Measurements from ENCODE around the gene DCST2. TPM values are rescaled to one million over a fixed set of nuclear protein-coding genes. Genes with fewer than 3 reads are reported as not detected.

The DCST2 gene
- polyA plus RNA-seq, 5 donors = 1.6 to 2.7 (median 2.4) TPM

DNA sequence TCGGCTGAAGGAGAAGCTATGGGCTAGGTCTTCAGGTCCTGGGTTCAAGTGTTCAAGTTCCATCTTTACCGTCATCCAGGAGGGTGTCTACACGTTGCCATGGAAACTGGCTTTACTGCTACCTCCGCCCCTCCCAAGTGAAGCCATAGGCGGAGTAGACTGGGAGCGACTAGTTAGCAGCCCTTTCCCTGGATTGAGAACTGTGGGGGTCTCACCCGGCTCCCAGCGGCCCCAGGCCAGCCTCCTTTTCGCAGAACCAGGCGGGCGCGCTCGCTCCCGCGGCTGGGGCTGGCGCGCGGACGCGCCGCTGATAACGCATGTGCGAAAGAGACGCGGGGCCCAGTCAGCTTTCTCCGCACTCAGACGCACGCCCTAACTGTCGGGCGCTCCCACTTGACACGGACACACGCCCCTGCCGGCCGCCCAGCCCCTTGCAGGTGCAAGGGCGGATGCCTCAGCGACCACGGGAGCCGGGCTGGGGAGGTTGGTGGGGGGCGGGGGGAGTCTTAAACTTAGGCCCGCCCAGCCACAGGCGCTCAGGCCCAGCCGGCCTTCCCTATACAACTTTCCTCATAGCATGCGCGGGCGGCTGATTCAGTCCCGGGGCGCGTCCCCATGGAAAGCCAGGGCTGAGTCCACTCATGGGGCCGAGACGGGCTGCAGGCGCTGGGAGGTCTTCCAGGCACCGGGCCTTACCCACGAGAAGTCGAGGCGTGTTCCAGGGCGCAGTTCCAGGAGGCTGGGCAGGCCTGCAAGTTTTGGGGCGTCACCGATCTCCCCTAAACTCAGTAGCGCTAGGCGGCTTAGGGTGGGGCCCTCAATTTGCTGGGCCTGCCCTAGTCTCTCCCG is 37.4 kb upstream of the DCST2 start:
- DNase-seq = peak in 1 of 2 donors; percentile 77

GRCh38 chr1:155070158-155070621 is 36.6 kb upstream of the DCST2 start:
- DNase-seq = no peak

DNA sequence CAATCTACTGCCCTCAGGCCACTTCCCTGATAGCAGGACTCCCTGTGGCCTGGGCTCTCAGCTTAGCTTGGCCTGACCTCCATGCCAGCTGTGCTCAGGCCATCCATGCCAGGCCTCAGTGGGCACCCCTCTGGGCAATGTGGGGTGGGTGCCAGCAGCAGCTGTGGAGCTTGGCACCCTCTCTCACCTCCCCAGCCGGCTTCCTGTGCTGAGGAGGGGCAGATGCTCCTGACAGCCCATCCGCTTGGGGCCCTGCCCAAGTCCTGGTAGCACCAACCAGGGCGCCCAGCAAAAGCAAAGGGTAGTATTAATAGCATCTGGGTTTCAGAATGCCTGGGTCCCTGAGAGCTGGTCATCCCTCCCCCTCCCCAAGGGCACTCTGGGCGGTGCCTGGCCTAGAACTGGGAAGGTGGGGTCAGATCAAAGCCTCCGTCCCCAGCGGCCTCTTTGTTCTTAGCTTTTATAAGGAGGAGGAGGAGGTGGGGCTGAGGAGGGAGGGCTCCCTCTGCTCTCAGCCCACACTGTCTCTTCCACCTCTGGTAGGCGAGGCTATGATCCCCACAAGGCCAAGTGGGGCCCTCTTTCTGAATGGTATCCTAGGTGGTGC is 36.1 kb upstream of the DCST2 start:
- no peak for DNase-seq

DNA sequence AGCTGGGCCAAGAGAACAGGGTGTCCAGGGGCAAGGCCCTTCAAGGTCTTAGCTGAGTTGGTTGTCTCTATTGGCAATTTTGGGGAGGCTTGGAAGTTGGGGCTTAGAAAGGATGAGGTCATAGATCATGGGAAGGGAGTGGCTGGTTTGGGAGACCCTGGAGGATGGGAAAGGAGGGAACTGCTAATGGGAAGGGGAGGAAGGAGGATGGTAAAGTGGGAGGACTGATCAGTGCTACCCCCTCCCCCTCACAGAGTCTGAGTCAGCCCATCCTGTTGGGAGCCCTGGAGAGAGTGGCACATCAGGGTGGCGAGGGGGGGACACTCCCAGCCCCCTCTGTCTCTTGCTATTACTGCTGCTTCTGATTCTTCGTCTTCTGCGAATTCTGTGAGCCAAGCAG is 35.0 kb upstream of the DCST2 start:
- no peak for DNase-seq

GRCh38 chr1:155066777-155067176 is 33.2 kb upstream of the DCST2 start:
- DNase-seq = no peak

DNA sequence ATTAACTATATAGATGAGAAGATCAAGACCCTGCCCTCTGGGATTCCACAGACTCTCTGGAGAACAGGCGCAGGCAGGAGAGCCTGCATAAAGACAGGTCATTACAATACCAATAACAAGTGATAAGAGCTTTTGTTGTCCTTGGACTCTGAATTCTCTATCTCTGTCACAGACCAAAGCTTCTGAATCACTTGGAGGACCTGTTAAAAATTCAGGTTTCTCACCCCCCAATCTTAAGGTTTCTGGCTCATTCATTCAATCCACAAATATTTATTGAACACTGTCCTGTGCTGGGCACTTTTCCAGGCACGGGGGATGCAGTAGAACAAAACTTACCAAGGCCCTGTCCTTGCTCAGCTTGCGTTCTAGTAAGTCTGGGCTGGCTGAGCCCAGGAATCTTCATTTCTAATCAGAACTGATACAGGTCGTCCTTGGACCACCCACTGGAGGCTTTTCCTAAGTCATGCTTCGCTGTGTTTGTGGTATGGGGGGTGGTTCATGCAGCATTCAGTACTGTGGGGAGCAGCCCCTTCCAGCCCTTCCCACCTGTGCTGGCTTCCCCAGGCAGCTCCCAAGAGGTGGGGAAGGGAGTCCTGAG is 31.4 kb upstream of the DCST2 start:
- no peak for DNase-seq

GRCh38 chr1:155064111-155064831 is 30.7 kb upstream of the DCST2 start:
- DNase-seq = no peak

DNA sequence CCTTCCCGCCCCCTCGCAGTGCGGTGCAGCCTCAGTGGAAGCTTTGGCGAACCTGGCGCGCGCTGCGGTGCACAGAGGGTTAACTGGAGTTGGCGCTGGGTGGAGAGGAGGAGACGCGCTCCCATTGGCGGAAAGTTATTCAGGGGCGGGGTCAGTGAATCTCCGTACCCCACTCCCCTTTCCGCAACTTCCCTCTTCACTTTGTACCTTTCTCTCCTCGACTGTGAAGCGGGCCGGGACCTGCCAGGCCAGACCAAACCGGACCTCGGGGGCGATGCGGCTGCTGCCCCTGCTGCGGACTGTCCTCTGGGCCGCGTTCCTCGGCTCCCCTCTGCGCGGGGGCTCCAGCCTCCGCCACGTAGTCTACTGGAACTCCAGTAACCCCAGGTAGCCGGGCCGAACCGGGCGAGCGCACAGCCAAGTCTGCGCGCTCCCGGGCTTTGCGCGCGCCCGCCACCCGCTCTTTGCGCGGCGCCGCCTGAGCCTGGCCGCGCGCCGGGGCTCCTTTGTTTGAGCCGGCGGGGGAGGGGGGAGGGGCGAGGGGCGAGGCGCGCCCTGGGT is 30.0 kb upstream of the DCST2 start, which contains the start of gene EFNA4:
Gene EFNA4, plus strand, starts transcription at position 191 of the 561 bp plus-strand sequence. Its CDS starts 84 bp downstream, at position 275.
- DNase-seq = peak; percentile 84 to 87

DNA sequence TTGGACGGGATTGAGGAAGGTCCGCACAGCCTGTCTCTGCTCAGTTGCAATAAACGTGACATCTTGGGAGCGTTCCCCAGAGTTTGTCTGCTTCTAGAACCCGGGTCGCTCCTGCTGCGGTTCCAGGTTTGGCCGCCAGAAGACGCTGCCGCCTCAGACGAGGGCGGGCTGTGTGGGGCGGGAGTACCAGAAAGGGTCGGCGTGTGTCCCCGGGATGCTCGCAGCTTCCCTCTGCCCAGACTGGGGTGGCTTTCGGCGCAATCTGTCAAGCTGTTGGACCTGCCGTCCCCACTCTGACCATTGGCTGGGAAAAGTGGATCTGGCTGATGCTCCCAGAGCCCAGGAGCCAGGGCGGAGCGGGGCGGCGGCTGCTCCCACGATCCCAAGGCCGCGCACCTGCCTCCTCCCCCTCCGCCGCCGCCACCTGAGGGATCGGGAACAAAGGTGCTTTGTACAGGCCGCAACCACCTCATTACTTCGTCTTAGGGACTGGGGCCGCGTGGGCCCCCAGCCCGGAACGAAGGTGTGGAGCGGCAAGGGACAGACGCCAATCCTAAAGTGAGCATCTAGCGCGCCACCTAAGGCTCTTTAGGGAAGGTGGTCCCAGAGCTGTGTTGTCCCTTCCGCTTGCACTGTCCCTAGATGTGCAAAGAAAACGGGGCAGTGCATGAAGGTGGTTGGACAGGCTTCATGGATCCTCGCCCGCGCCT is 29.3 kb upstream of the DCST2 start:
- no peak for DNase-seq

GRCh38 chr1:155062151-155062686 is 28.6 kb upstream of the DCST2 start:
- DNase-seq = no peak

- no peak for DNase-seq
These were observed 28.0 kb upstream of the DCST2 start for GRCh38 chr1:155061381-155062150.

DNA sequence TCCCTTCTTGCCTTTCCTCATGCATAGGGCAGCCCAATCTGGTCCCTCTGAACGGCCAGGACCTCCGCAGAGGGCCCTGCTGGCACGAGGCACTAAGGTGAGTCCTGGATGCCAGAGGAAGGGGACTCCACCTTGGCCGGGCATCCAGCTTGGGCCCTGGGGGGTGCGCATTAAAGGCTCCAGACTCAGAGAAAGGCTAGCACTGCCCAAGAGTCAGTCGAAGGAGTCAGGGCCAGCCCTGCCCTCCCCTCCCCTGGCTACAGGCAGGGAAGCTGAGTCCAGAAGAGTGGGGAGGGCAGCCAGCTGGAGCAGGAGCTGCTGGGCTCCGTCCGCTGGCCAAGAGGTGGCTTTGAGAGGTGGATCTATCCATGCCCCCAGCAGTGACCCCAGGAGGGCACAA is 27.2 kb upstream of the DCST2 start:
- DNase-seq = no peak

DNA sequence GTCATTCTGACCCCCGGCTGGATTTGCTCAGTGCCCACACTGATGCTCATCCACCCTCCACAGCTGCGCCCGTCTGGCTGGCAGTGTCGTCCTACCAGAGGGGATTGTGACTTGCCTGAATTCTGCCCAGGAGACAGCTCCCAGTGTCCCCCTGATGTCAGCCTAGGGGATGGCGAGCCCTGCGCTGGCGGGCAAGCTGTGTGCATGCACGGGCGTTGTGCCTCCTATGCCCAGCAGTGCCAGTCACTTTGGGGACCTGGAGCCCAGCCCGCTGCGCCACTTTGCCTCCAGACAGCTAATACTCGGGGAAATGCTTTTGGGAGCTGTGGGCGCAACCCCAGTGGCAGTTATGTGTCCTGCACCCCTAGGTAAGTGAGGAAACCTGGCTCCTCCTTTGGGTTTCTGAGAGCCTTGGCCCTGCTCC is 24.2 kb upstream of the DCST2 start:
- no peak for DNase-seq

- DNase-seq = no peak
These were observed 23.5 kb upstream of the DCST2 start for GRCh38 chr1:155057104-155057503.

- no peak for DNase-seq
These were observed 20.0 kb upstream of the DCST2 start for GRCh38 chr1:155053531-155054105.

DNA sequence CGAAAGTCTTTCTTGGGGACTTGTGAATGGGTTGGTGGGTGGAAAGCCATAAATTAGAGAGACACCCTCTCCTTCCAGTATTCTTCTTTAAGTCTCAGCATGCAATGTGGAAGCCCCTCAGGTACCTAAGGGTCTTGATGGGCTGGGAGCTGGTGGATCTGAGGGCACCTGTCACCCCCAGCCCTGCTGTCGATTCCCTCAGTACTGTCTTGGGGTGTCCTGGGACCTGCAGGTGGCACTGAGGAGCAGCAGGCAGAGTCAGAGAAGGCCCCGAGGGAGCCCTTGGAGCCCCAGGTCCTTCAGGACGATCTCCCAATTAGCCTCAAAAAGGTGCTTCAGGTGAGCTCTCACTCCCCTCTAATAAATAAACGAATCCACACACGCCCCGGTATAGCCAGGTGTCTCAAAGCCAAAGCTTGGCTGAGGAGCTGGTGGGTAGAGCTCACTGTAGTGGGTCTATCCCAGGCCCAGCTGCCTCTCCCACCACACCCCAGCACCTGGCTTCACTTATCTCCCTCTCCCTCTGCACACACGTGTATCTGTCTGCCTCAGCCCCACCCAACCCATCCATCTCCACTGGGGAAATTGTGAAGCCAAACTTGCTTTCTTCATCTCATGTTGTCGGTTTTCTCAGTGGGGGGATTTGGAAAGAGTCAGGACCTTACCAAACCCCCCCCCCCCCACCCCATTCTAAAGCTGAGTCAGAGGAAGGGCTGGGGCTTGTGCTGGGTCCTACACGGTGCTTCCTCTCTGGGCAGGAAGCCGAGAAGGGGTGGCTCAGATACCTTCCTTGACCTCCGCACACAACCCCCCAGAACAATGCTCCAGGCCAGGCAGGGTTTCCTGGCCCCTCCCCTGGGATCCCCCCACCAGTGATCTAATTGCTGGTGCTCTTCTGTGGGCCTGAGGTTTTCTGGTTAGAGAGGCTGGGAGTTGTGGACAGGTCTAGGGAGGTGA is 19.1 kb upstream of the DCST2 start:
- no peak for DNase-seq

DNA sequence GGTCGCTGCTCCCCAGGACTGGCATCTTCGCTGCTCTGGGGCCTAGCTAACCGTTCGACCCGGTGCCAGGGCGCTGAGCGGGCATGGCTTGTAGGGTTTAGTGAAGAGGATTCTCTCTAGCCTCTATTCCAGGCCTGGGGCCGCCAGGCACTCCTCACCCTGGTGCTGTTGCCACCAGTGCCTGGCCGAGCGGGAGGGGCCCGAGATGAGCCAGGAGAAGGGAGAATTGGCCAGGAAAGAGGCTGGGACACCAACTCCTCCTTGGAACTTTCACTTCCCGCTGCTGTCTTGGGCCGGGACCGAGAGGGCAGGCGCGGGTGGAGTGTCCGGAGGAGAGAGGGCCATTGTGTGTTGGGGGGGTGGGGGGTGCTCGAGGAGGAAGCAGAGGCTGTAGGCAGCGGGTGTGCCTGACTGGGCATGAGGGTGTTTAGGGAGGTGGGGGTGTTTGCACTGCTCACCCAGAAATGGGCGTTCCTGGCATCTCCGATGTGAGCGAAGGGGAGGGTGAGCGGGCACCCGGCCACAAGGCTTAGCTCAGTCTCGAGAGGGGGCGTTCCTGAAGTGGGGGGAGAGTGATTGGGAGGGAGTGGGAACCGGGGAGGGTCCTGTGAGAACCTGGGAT is 18.3 kb upstream of the DCST2 start:
- DNase-seq = no peak

DNA sequence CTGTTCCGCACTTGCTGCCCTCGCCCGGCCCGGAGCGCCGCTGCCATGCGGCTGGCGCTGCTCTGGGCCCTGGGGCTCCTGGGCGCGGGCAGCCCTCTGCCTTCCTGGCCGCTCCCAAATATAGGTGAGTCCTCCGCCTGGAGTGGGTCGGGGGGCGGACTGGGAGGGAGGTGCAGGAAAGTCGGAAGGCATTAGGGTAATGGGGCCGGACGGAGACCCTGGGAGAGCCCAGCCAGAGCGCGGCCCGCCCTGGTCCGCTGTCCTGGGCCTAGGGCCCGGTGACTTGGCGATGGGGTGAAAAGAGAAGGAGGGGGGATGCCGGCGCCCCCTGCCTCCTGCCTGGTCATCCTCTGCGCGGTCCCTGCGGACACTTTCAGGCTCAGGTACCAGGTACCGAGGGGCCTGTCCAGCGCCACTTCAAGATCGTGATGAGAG is 17.8 kb upstream of the DCST2 start:
- DNase-seq = no peak
